ENCODE measurements around the gene ISOC2. TPM values are rescaled to one million over a fixed set of nuclear protein-coding genes. Genes with fewer than 3 reads are reported as not detected.
A peak's percentile ranks its signal among the peaks of the same experiment; 100 is the strongest.

ISOC2 gene
- total RNA-seq, 1 donor from 2014 or later: 36.7 TPM

GRCh38 chr19:55440411-55441105 is 20.9 kb downstream of the ISOC2 start:
- Mint-ChIP-seq H3K27me3 (ENCODE audit: low read depth) (peaks cover 88% of the 10 kb centered on the region), H3K36me3 (ENCODE audit: low read depth) (peaks cover 4% of the 10 kb centered on the region)

GRCh38 chr19:55439052-55439451 is 22.4 kb downstream of the ISOC2 start:
- peaks cover 15% of the 10 kb centered on the region for H3K4me1 Mint-ChIP-seq

More at GRCh38 chr19:55440411-55441105, 20.9 kb downstream of the ISOC2 start:
- Mint-ChIP-seq H3K27ac (ENCODE audit: unreplicated experiment) (no peak overlapping the region), H3K9me3 (no peaks in the 10 kb centered on the region), H3K4me3 (no peak overlapping the region), H3K4me1 (peaks cover 15% of the 10 kb centered on the region)
- no peak for TF ChIP-seq CTCF (conservative IDR thresholded peaks at IDR 0.05)
- peak; percentile 58 for DNase-seq (ENCODE audit: low read depth, low spot score)

GRCh38 chr19:55437410-55437809 is 24.0 kb downstream of the ISOC2 start:
- Mint-ChIP-seq H3K27ac (ENCODE audit: unreplicated experiment) (no peak overlapping the region), H3K4me3 (no peak overlapping the region), H3K4me1 (peaks cover 15% of the 10 kb centered on the region), H3K27me3 (ENCODE audit: low read depth) (peaks cover 57% of the 10 kb centered on the region), H3K9me3 (no peaks in the 10 kb centered on the region), H3K36me3 (ENCODE audit: low read depth) (peaks cover 4% of the 10 kb centered on the region)
- DNase-seq (ENCODE audit: low read depth, low spot score): peak; percentile 65
- TF ChIP-seq CTCF (conservative IDR thresholded peaks at IDR 0.05): no peak

More at GRCh38 chr19:55439052-55439451, 22.4 kb downstream of the ISOC2 start:
- Mint-ChIP-seq H3K9me3 (no peaks in the 10 kb centered on the region), H3K36me3 (ENCODE audit: low read depth) (peaks cover 4% of the 10 kb centered on the region), H3K27ac (ENCODE audit: unreplicated experiment) (no peak overlapping the region), H3K4me3 (no peak overlapping the region), H3K27me3 (ENCODE audit: low read depth) (peaks cover 73% of the 10 kb centered on the region)
- TF ChIP-seq CTCF (conservative IDR thresholded peaks at IDR 0.05): no peak
- no peak for DNase-seq (ENCODE audit: low read depth, low spot score)

GRCh38 chr19:55436847-55437246 is 24.6 kb downstream of the ISOC2 start:
- peaks cover 53% of the 10 kb centered on the region for H3K27me3 Mint-ChIP-seq (ENCODE audit: low read depth)
- H3K4me3 Mint-ChIP-seq: no peak overlapping the region

GRCh38 chr19:55435020-55435419 is 26.4 kb downstream of the ISOC2 start:
- Mint-ChIP-seq H3K27me3 (ENCODE audit: low read depth) (peaks cover 36% of the 10 kb centered on the region), H3K36me3 (ENCODE audit: low read depth) (no peaks in the 10 kb centered on the region), H3K27ac (ENCODE audit: unreplicated experiment) (no peak overlapping the region), H3K4me1 (peaks cover 5% of the 10 kb centered on the region), H3K4me3 (no peak overlapping the region), H3K9me3 (peaks cover 6% of the 10 kb centered on the region)
- no peak for DNase-seq (ENCODE audit: low read depth, low spot score)
- TF ChIP-seq CTCF (conservative IDR thresholded peaks at IDR 0.05): no peak

More at GRCh38 chr19:55436847-55437246, 24.6 kb downstream of the ISOC2 start:
- Mint-ChIP-seq H3K36me3 (ENCODE audit: low read depth) (peaks cover 4% of the 10 kb centered on the region), H3K27ac (ENCODE audit: unreplicated experiment) (no peak overlapping the region), H3K9me3 (no peaks in the 10 kb centered on the region), H3K4me1 (peaks cover 15% of the 10 kb centered on the region)
- TF ChIP-seq CTCF (conservative IDR thresholded peaks at IDR 0.05): no peak
- DNase-seq (ENCODE audit: low read depth, low spot score): no peak

Measured in neural crest cell (in vitro differentiated cells).